Choroid plexus epithelial cell (primary cell): ENCODE data around the gene RABGAP1L.
A peak's percentile ranks its signal among the peaks of the same experiment; 100 is the strongest.

Source experiments
- DNase-seq: peaks from one replicate; pipeline ENCODE4 v3.0.0-alpha.2; 2010; ENCODE audit warnings: low read depth
- H3K4me3 ChIP-seq: 2 replicates; pipeline ENCODE4 v1.5.1; 2011; ENCODE audit warnings: low read depth, mild to moderate bottlenecking, control low read depth, low read length, moderate library complexity
- CTCF ChIP-seq: conservative IDR thresholded peaks from 2 replicates; pipeline ENCODE4 v1.5.1; 2011; ENCODE audit warnings: low read depth, mild to moderate bottlenecking, control low read depth, inconsistent platforms, low read length, moderate library complexity

RABGAP1L gene

GRCh38 chr1:174775621-174776020 lies 616.3 kb downstream of the RABGAP1L start:
- TF ChIP-seq CTCF: no peak
- no peak overlapping the region for H3K4me3 ChIP-seq
- DNase-seq: no peak

- no peak for DNase-seq
- no peak overlapping the region for H3K4me3 ChIP-seq
- TF ChIP-seq CTCF: no peak
Observed at GRCh38 chr1:174777262-174777661, 617.9 kb downstream of the RABGAP1L start.

- TF ChIP-seq CTCF: no peak
- no peak for DNase-seq
- no peak overlapping the region for H3K4me3 ChIP-seq
Observed at GRCh38 chr1:174785510-174785909, 626.2 kb downstream of the RABGAP1L start.

- H3K4me3 ChIP-seq: no peak overlapping the region
- TF ChIP-seq CTCF: no peak
- DNase-seq: no peak
Observed at GRCh38 chr1:174786358-174786757, 627.0 kb downstream of the RABGAP1L start.

GRCh38 chr1:174786760-174787159 lies 627.4 kb downstream of the RABGAP1L start:
- DNase-seq: no peak
- H3K4me3 ChIP-seq: no peak overlapping the region
- no peak for TF ChIP-seq CTCF

GRCh38 chr1:174788981-174789380 lies 629.7 kb downstream of the RABGAP1L start:
- DNase-seq: peak; percentile 82
- TF ChIP-seq CTCF: no peak

GRCh38 chr1:174789399-174789798 lies 630.1 kb downstream of the RABGAP1L start:
- peak; percentile 92 for DNase-seq
- TF ChIP-seq CTCF: no peak
- no peak overlapping the region for H3K4me3 ChIP-seq

More at GRCh38 chr1:174788981-174789380, 629.7 kb downstream of the RABGAP1L start:
- H3K4me3 ChIP-seq: no peak overlapping the region
